Ectodermal cell (in vitro differentiated cells): ENCODE results near the gene SLC16A12.
"Not testable (repeated sequence)": the region's sequence is repeated elsewhere in the genome, so short reads cannot be mapped to it uniquely, and the experiment has no call there.

Source experiments
- H3K27ac ChIP-seq: 2 replicates; pipeline ENCODE4 v1.7.0; 2013; ENCODE audit warnings: mild to moderate bottlenecking, low read depth, low read length; ENCODE audit not compliant: insufficient read depth, poor library complexity, severe bottlenecking
- H3K27me3 ChIP-seq: 2 replicates; pipeline ENCODE4 v1.7.0; 2013; ENCODE audit warnings: mild to moderate bottlenecking, low read length; ENCODE audit not compliant: insufficient read depth, control insufficient read depth, poor library complexity, severe bottlenecking
- H3K36me3 ChIP-seq: one replicate; pipeline ENCODE4 v1.7.0; 2013; ENCODE audit warnings: low read length; ENCODE audit not compliant: control insufficient read depth, insufficient read depth
- H3K4me1 ChIP-seq: one replicate; pipeline ENCODE4 v1.7.0; 2013; ENCODE audit warnings: low read length; ENCODE audit not compliant: control insufficient read depth, insufficient read depth
- H3K4me3 ChIP-seq: 2 replicates; pipeline ENCODE4 v1.7.0; 2013; ENCODE audit warnings: low read depth, low read length, control low read depth; ENCODE audit not compliant: insufficient read depth
- H3K9me3 ChIP-seq: 2 replicates; pipeline ENCODE4 v1.7.0; 2013; ENCODE audit warnings: mild to moderate bottlenecking, low read length, moderate library complexity; ENCODE audit not compliant: control insufficient read depth
- WGBS, 2 experiments: methylation state at CpG; one replicate each; pipeline ENCODE4 v1.1.7; 2013; ENCODE audit warnings: missing lambda C conversion rate in 2 of 2; 5-methylcytosine and 5-hydroxymethylcytosine counted together

Gene SLC16A12

GRCh38 chr10:89413398-89413912, 121.9 kb downstream of the SLC16A12 start:
- Histone ChIP-seq H3K4me1 (no peaks in the 10 kb centered on the region), H3K27me3 (peaks cover 15% of the 10 kb centered on the region), H3K4me3 (peak overlapping the region; percentile 52), H3K36me3 (peaks cover 6% of the 10 kb centered on the region), H3K9me3 (no peaks in the 10 kb centered on the region), H3K27ac (no peak overlapping the region)
- WGBS, 2 experiments = 93 to 96% methylated on average over 7 of the region's 7 CpGs

- H3K27ac ChIP-seq, H3K4me1 ChIP-seq, H3K9me3 ChIP-seq, H3K36me3 ChIP-seq, H3K4me3 ChIP-seq: not testable (repeated sequence)
- WGBS, 2 experiments = 93 to 96% methylated on average over 10 of the region's 10 CpGs
- peaks cover 15% of the 10 kb centered on the region for H3K27me3 ChIP-seq
Observed at GRCh38 chr10:89412276-89412675, 123.1 kb downstream of the SLC16A12 start.

- not testable (repeated sequence) for H3K9me3 ChIP-seq, H3K4me3 ChIP-seq, H3K4me1 ChIP-seq, H3K27ac ChIP-seq, H3K36me3 ChIP-seq
- 88 to 89% methylated on average over 2 of the region's 2 CpGs for WGBS, 2 experiments
- H3K27me3 ChIP-seq = peaks cover 14% of the 10 kb centered on the region
Observed at GRCh38 chr10:89411135-89411534, 124.3 kb downstream of the SLC16A12 start.

GRCh38 chr10:89410551-89410950, 124.8 kb downstream of the SLC16A12 start:
- not testable (repeated sequence) for H3K36me3 ChIP-seq, H3K4me1 ChIP-seq, H3K27ac ChIP-seq, H3K4me3 ChIP-seq, H3K9me3 ChIP-seq, H3K27me3 ChIP-seq
- WGBS, 2 experiments = 98 to 99% methylated on average over 4 to 5 of the region's 5 CpGs

- WGBS, 2 experiments = 93 to 96% methylated on average over 5 of the region's 5 CpGs
- not testable (repeated sequence) for H3K27me3 ChIP-seq, H3K4me3 ChIP-seq, H3K9me3 ChIP-seq, H3K27ac ChIP-seq, H3K36me3 ChIP-seq, H3K4me1 ChIP-seq
Observed at GRCh38 chr10:89409282-89409681, 126.1 kb downstream of the SLC16A12 start.

GRCh38 chr10:89407792-89408191, 127.6 kb downstream of the SLC16A12 start:
- WGBS, 2 experiments = 96 to 98% methylated on average over 3 of the region's 3 CpGs
- not testable (repeated sequence) for H3K9me3 ChIP-seq, H3K4me3 ChIP-seq, H3K27ac ChIP-seq, H3K27me3 ChIP-seq, H3K4me1 ChIP-seq, H3K36me3 ChIP-seq

GRCh38 chr10:89406178-89406577, 129.2 kb downstream of the SLC16A12 start:
- H3K36me3 ChIP-seq, H3K27ac ChIP-seq, H3K4me3 ChIP-seq, H3K27me3 ChIP-seq, H3K4me1 ChIP-seq, H3K9me3 ChIP-seq: not testable (repeated sequence)
- WGBS, 2 experiments = 93% methylated on average over 9 of the region's 9 CpGs

- H3K4me3 ChIP-seq = no peak overlapping the region
- WGBS, 2 experiments = 92 to 93% methylated on average over 11 of the region's 11 CpGs
- H3K27me3 ChIP-seq = no peaks in the 10 kb centered on the region
- H3K9me3 ChIP-seq = no peaks in the 10 kb centered on the region
- H3K36me3 ChIP-seq = peaks cover 8% of the 10 kb centered on the region
- no peaks in the 10 kb centered on the region for H3K4me1 ChIP-seq
- H3K27ac ChIP-seq = no peak overlapping the region
Observed at GRCh38 chr10:89404104-89405047, 131.0 kb downstream of the SLC16A12 start.

GRCh38 chr10:89403043-89403442, 132.4 kb downstream of the SLC16A12 start:
- Histone ChIP-seq H3K9me3 (no peaks in the 10 kb centered on the region), H3K27ac (no peak overlapping the region), H3K36me3 (peaks cover 8% of the 10 kb centered on the region), H3K27me3 (no peaks in the 10 kb centered on the region), H3K4me1 (no peaks in the 10 kb centered on the region), H3K4me3 (no peak overlapping the region)
- WGBS, 2 experiments = 79 to 100% methylated on average over 2 of the region's 2 CpGs

GRCh38 chr10:89399956-89400355, 135.4 kb downstream of the SLC16A12 start:
- Histone ChIP-seq H3K27me3 (no peaks in the 10 kb centered on the region), H3K27ac (no peak overlapping the region), H3K4me1 (no peaks in the 10 kb centered on the region), H3K36me3 (peaks cover 8% of the 10 kb centered on the region), H3K9me3 (no peaks in the 10 kb centered on the region), H3K4me3 (no peak overlapping the region)
- 92% methylated on average over 1 of the region's 1 CpG; no CpG with 5 or more reads in 1 of the 2 experiments for WGBS, 2 experiments
